Fibroblast of skin of left quadriceps (primary cell): ENCODE measurements around the gene NRXN3.

Experiments
- DNase-seq, 2 experiments: peaks; one replicate each; pipeline ENCODE4 v3.0.0-alpha.2; 2013; ENCODE audit warnings: low read depth in 2 of 2

NRXN3 gene

GRCh38 chr14:78917462-78917861, 747.3 kb downstream of the NRXN3 start:
- DNase-seq = no peak

GRCh38 chr14:78921856-78922255, 751.7 kb downstream of the NRXN3 start:
- peak; percentile 72 to 73 for DNase-seq

GRCh38 chr14:78927261-78927660, 757.1 kb downstream of the NRXN3 start:
- DNase-seq = no peak

- DNase-seq = no peak
Observed at GRCh38 chr14:78933166-78933565, 763.0 kb downstream of the NRXN3 start.

GRCh38 chr14:78933948-78934524, 763.9 kb downstream of the NRXN3 start:
- peak in 1 of 2 experiments; percentile 18 for DNase-seq

- no peak for DNase-seq
Observed at GRCh38 chr14:78946949-78947348, 776.8 kb downstream of the NRXN3 start.

- DNase-seq = no peak
Observed at GRCh38 chr14:78947681-78948080, 777.5 kb downstream of the NRXN3 start.

- DNase-seq = peak in 1 of 2 experiments; percentile 4
Observed at GRCh38 chr14:78950649-78951048, 780.5 kb downstream of the NRXN3 start.

GRCh38 chr14:78951602-78952001, 781.4 kb downstream of the NRXN3 start:
- no peak for DNase-seq

GRCh38 chr14:78959674-78960264, 789.6 kb downstream of the NRXN3 start:
- peak; percentile 61 to 67 for DNase-seq

- DNase-seq = peak in 1 of 2 experiments; percentile 38
Observed at GRCh38 chr14:78967111-78967809, 797.1 kb downstream of the NRXN3 start.

GRCh38 chr14:78968265-78968664, 798.1 kb downstream of the NRXN3 start:
- no peak for DNase-seq

- DNase-seq = no peak
Observed at GRCh38 chr14:78970677-78971076, 800.5 kb downstream of the NRXN3 start.

- DNase-seq = no peak
Observed at GRCh38 chr14:78972440-78972839, 802.3 kb downstream of the NRXN3 start.

GRCh38 chr14:78974691-78975090, 804.5 kb downstream of the NRXN3 start:
- DNase-seq = no peak

GRCh38 chr14:78975734-78976133, 805.6 kb downstream of the NRXN3 start:
- no peak for DNase-seq

GRCh38 chr14:78978896-78979295, 808.7 kb downstream of the NRXN3 start:
- DNase-seq = no peak

- DNase-seq = no peak
Observed at GRCh38 chr14:78982551-78982950, 812.4 kb downstream of the NRXN3 start.

- peak; percentile 56 to 67 for DNase-seq
Observed at GRCh38 chr14:78983126-78983525, 813.0 kb downstream of the NRXN3 start.

- DNase-seq = peak; percentile 57 to 59
Observed at GRCh38 chr14:78985668-78986381, 815.7 kb downstream of the NRXN3 start.

- no peak for DNase-seq
Observed at GRCh38 chr14:78986989-78987388, 816.8 kb downstream of the NRXN3 start.

GRCh38 chr14:78989221-78989620, 819.0 kb downstream of the NRXN3 start:
- DNase-seq = no peak

GRCh38 chr14:78992867-78993266, 822.7 kb downstream of the NRXN3 start:
- no peak for DNase-seq
